Measurements from ENCODE around the gene RBM38.
"Not testable (repeated sequence)": the region's sequence is repeated elsewhere in the genome, so short reads cannot be mapped to it uniquely, and the experiment has no call there.

Gene RBM38

DNA sequence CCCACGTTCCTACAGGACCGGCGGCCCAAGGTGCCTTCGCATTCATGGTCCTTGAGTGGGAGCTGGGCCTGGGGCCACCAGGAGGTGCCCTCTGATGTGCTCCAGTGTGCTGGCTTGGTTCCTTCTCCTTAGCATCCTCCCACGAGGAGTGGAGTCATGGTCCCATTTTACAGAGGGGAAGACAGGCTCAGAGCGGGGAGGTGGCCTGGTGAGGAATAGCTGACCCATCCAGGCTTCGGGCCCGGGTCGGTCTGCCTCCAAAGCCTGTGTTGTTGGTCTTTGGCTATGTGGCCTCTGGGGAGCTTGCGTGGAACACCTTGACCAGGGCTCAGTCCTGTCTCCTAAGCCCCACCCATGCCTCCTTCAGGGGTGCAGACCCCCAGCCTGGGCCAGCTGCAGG is 22.8 kb downstream of the RBM38 start:
- no peak for DNase-seq (ENCODE audit: low read depth, low spot score)
- TF ChIP-seq, protein P1, sequence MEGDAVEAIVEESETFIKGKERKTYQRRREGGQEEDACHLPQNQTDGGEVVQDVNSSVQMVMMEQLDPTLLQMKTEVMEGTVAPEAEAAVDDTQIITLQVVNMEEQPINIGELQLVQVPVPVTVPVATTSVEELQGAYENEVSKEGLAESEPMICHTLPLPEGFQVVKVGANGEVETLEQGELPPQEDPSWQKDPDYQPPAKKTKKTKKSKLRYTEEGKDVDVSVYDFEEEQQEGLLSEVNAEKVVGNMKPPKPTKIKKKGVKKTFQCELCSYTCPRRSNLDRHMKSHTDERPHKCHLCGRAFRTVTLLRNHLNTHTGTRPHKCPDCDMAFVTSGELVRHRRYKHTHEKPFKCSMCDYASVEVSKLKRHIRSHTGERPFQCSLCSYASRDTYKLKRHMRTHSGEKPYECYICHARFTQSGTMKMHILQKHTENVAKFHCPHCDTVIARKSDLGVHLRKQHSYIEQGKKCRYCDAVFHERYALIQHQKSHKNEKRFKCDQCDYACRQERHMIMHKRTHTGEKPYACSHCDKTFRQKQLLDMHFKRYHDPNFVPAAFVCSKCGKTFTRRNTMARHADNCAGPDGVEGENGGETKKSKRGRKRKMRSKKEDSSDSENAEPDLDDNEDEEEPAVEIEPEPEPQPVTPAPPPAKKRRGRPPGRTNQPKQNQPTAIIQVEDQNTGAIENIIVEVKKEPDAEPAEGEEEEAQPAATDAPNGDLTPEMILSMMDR (IDR thresholded peaks at IDR 0.05; ENCODE audit: low read depth, low read length), result no peak
- no peak overlapping the region for H3K4me3 ChIP-seq (ENCODE audit: low read depth, low read length)
- in situ Hi-C loops (cut with HindIII; ENCODE audit: low sequenced_read_pairs), result no loop called here

DNA sequence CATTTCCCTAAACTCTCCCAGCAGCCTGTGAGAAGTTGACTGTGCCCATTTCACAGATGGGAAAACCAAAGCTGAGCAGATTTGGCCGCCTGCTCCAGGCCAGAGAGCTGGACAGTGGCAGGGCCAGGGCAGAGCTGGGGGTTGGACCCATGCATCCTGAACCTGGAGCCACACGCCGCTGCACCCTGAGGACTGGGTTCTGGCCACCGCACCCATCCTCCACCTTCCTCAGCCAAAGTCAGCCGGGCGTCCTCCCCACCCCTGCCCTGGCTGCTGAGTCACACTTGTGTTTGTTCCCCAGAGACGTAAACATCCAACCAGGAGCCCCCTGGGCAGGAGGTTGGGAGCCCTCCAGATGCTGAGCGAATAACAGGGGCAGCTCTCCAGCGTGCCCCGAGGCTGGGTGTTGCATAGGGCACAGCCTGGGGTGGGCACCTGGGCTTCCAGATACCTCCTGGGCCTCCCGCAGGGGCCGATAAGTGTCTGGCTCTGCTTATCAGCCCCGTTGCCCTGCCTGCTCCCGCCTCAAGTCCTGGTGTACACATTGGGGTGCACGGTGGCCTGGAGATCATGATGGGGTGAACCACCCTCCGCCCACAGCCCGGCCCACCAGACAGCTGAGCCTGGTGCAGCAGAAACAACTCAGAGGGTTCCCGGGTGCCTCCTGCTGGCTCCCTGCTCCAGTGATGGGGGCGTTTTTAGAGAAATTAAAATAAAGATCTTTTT is 23.8 kb downstream of the RBM38 start:
- H3K4me3 ChIP-seq (ENCODE audit: low read depth, low read length), result no peak overlapping the region
- TF ChIP-seq, protein P1 (IDR thresholded peaks at IDR 0.05; ENCODE audit: low read depth, low read length), result no peak
- no peak for DNase-seq (ENCODE audit: low read depth, low spot score)
- in situ Hi-C loops (cut with HindIII; ENCODE audit: low sequenced_read_pairs), result no loop called here

DNA sequence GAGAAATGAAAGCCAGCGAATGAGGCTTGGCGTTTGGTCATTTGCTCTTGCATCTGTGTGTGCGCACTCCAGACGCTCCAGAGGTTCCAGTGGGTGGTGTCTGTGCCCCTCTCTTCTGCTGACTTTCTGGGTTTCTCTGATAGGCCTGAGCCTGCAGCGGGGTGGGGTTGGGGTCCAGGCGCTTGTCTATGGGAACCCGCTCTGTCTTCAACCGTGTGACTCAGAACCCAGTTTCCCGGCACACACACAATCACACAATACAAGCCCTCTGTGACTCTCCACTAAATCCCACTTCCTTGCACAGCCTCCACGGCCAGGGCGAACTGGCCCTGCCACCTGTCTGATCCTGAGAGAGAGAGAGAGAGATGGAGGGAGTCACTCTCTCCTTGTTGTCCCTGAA is 24.6 kb downstream of the RBM38 start:
- TF ChIP-seq, protein P1 (IDR thresholded peaks at IDR 0.05; ENCODE audit: low read depth, low read length), result no peak
- no peak overlapping the region for H3K4me3 ChIP-seq (ENCODE audit: low read depth, low read length)
- no peak for DNase-seq (ENCODE audit: low read depth, low spot score)
- in situ Hi-C loops (cut with HindIII; ENCODE audit: low sequenced_read_pairs), result no loop called here

DNA sequence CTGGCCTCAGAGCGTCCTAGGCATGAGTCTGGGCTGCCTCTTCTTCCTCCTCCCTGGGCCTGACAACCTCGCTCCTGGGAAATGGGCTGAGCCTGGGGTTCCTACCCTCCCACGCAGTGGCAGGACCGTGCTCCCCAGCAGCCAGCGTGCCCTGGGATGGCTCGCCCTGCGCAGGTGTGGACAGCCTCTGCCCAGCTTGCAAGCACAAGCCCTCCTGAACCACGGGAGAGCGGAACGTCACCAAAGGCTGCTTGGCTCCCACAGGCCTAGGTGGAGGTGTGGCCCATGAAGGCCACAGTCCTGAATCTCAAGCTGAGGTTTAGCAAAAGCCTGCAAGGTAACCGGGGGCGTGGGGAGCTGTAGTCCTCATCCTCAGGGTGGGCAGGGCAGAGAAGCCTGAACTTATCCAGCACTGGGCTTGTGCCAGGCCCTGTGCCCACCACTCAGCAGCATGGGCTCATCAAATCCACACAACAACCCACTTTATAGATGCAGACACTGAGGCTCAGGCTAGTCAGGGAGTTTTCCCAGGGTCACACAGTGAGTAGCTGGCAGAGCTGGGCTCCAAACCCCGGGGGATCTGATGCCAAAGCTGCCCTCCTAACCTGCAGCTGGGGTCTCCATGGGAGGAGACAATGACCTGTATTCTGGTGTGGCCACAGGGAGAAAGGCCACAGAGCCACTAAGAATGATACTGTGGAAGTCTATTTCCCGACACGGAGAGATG is 25.3 kb downstream of the RBM38 start:
- TF ChIP-seq, protein P1 (IDR thresholded peaks at IDR 0.05; ENCODE audit: low read depth, low read length), result no peak
- no peak overlapping the region for H3K4me3 ChIP-seq (ENCODE audit: low read depth, low read length)
- in situ Hi-C loops (cut with HindIII; ENCODE audit: low sequenced_read_pairs), result no loop called here
- DNase-seq (ENCODE audit: low read depth, low spot score), result no peak

DNA sequence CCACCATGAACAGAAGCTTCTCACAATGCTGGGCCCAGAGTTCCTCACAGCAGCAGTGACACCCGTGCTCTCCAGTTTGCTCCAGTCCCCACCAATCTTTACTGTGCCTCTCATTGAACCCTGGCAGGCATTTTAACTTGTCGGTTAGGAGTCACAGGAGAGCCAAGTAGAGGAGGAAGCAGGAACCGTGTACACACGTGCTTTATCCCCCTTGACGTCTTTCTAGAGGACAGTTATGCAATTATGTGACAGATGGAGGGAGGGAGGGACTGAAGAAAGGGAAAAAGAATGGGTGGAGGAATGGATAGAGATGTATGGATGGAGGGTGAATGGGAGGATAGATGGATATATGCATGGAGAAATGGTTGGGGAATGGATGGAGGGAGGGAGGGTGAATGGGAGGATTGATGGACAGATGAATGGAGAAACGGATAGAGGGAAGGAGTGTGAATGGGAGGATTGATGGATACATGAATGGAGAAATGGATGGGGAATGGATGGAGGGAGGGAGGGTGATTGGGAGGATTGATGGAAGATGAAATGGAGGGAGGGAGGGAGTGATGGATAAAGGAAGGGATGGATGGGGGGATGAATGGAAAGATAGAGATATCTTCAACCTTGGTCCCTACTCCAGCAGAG is 26.0 kb downstream of the RBM38 start:
- H3K4me3 ChIP-seq (ENCODE audit: low read depth, low read length), result no peak overlapping the region
- in situ Hi-C loops (cut with HindIII; ENCODE audit: low sequenced_read_pairs), result no loop called here
- TF ChIP-seq, protein P1 (IDR thresholded peaks at IDR 0.05; ENCODE audit: low read depth, low read length), result no peak
- DNase-seq (ENCODE audit: low read depth, low spot score), result no peak

DNA sequence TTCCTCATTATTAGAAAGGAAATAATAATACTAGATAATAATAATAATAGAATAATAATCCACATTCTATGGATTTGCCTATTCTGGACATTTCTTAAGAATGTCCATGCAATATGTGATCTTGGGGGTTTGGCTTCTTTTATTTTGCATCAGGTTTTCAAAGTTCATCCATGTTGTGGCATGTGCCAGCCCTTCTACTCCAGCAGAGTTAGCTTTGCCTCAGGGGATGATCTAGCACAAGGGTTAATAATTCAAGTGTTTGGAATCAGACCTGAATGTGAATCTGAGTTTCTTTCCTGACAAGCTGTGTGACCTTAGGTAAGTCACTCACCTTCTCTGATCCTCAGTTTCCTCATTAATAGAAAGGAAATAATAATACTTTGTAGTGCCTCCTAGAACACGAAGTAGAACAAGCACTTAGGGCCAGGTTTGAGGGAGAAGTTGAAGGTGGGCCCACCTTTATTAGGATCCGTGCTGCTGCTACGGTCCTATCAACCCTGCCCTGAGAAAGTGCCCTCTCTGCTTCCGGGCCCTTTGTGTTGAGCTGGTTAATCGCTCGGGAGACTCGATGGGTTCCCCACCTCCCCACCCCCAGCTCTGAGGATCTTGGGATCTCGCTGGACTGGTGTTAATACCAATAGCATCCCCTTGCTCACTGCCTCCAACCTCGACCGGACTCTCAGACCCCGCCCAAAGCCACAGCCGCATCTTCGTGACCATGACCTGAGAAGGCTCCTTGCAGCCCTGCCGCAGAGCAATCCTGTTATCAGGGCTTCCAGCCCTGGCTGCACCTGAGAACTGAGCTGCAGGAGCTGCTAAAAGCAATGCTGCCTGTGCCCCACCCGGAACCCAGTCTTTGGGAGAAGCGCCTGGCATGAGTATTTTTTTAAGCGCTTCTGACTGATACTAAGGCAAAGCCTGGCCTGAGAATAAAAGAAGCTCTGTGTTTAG is 26.9 kb downstream of the RBM38 start:
- no peak overlapping the region for H3K4me3 ChIP-seq (ENCODE audit: low read depth, low read length)
- in situ Hi-C loops (cut with HindIII; ENCODE audit: low sequenced_read_pairs), result no loop called here
- TF ChIP-seq, protein P1 (IDR thresholded peaks at IDR 0.05; ENCODE audit: low read depth, low read length), result no peak
- no peak for DNase-seq (ENCODE audit: low read depth, low spot score)

DNA sequence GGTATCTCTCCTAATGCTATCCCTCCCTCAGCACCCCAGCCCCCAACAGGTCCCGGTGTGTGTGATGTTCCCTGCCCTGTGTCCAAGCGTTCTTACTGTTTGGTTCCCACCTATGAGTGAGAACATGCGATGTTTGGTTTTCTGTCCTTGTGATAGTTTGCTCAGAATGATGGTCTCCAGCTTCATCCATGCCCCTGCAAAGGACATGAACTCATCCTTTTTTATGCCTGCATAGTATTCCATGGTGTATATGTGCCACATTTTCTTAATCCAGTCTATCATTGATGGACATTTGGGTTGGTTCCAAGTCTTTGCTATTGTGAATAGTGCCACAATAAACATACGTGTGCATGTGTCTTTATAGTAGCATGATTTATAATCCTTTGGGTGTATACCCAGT is 28.3 kb downstream of the RBM38 start:
- in situ Hi-C loops (cut with HindIII; ENCODE audit: low sequenced_read_pairs); H3K4me3 ChIP-seq (ENCODE audit: low read depth, low read length); DNase-seq (ENCODE audit: low read depth, low spot score): not testable (repeated sequence)

Data from astrocyte of the spinal cord (primary cell).